ENCODE data around the gene PTPRO.
"Not testable (repeated sequence)": the region's sequence is repeated elsewhere in the genome, so short reads cannot be mapped to it uniquely, and the experiment has no call there.

- not testable (repeated sequence) for TF ChIP-seq CTCF, EZH2phosphoT487 (IDR thresholded peaks at IDR 0.05)
Observed at GRCh38 chr12:15616495-15616894, 294.2 kb downstream of the PTPRO start.
